Endothelial cell of umbilical vein (primary cell): ENCODE data around the gene ZBTB7C. TPM values are rescaled to one million over a fixed set of nuclear protein-coding genes. Genes with fewer than 3 reads are reported as not detected.

Experiments
- BruUV-seq: library from RNA; stranded (reverse); fragments of 400-500 nt; replicated peaks from 2 replicates; lab custom pipeline; 2021; lab: Mats Ljungman, UMichigan
- CTCF ChIA-PET: fragments of 300-600, 350-600 bp; sonication (Branson Sonifier 250); formaldehyde crosslinking; loops from one replicate; lab custom pipeline; 2021; ENCODE audit warnings: antibody characterized with exemption, inconsistent platforms; lab: Charles Lee
- POLR2A ChIA-PET: fragments of 300-600, 350-600 bp; sonication (Branson Sonifier 250); formaldehyde crosslinking; loops from one replicate; lab custom pipeline; 2021; ENCODE audit warnings: antibody characterized with exemption, inconsistent platforms; lab: Charles Lee
- DNase-seq: peaks from one replicate; pipeline ENCODE4 v3.0.0-alpha.2; 2011; ENCODE audit warnings: low read depth, low spot score
- FAIRE-seq: peaks from 2 replicates; lab custom pipeline; 2011; peaks lifted over from hg19 to GRCh38; lab: Jason Lieb, UNC
- H2AFZ ChIP-seq: 2 replicates; pipeline ENCODE4 v1.6.0; 2012; ENCODE audit warnings: low read depth, low read length, control low read depth, inconsistent platforms
- H3K27ac ChIP-seq: 2 replicates; pipeline ENCODE4 v1.5.1; 2011; ENCODE audit warnings: low read depth, mild to moderate bottlenecking, control low read depth, low read length, moderate library complexity; ENCODE audit not compliant: insufficient read depth
- H3K27me3 ChIP-seq, 2 experiments: 2 replicates each; pipeline versions ENCODE4 v1.6.0 to v1.6.1; 2011; ENCODE audit warnings: low read length in 2 of 2, mixed read lengths in 1 of 2; ENCODE audit not compliant: control insufficient read depth in 2 of 2, insufficient read depth in 2 of 2
- H3K36me3 ChIP-seq, 2 experiments: 2 replicates in 1 of 2; 3 replicates in 1 of 2; pipeline ENCODE4 v1.5.1; 2011; ENCODE audit warnings: low read length in 2 of 2, mild to moderate bottlenecking in 1 of 2, moderate library complexity in 1 of 2; ENCODE audit not compliant: control insufficient read depth in 2 of 2, insufficient read depth in 2 of 2; ENCODE audit errors: extremely low read depth in 1 of 2
- H3K4me1 ChIP-seq: 3 replicates; pipeline ENCODE4 v1.5.1; 2011; ENCODE audit warnings: mild to moderate bottlenecking, low read length; ENCODE audit not compliant: control insufficient read depth, insufficient read depth; ENCODE audit errors: extremely low read depth
- H3K4me2 ChIP-seq: 2 replicates; pipeline ENCODE4 v1.6.1; 2011; ENCODE audit warnings: low read length, control low read depth, mixed read lengths; ENCODE audit not compliant: insufficient read depth
- H3K4me3 ChIP-seq, 3 experiments: fragments of 200-600 bp in 1 of 3; sonication (generic), shearing (Covaris generic) in 1 of 3; replicated peaks in 1 of 3; 2 replicates each; pipeline ENCODE4 v1.5.1; 2011 to 2016; ENCODE audit warnings: control low read depth in 3 of 3, low read length in 3 of 3, mild to moderate bottlenecking in 2 of 3, inconsistent platforms in 1 of 3, low read depth in 1 of 3, moderate library complexity in 1 of 3; ENCODE audit not compliant: insufficient read depth in 1 of 3
- H3K79me2 ChIP-seq: 2 replicates; pipeline ENCODE4 v1.6.0; 2012; ENCODE audit warnings: low read length, inconsistent platforms; ENCODE audit not compliant: control insufficient read depth, insufficient read depth
- H3K9ac ChIP-seq: replicated peaks from 2 replicates; pipeline ENCODE3; 2011; ENCODE audit warnings: low read length, control low read depth; ENCODE audit not compliant: insufficient read depth; ENCODE audit errors: extremely low read depth
- H3K9me1 ChIP-seq: replicated peaks from 3 replicates; pipeline ENCODE4 v1.6.0; 2011; ENCODE audit warnings: mild to moderate bottlenecking, low read length; ENCODE audit not compliant: control insufficient read depth, insufficient read depth; ENCODE audit errors: extremely low read depth
- H3K9me3 ChIP-seq: replicated peaks from 2 replicates; pipeline ENCODE4 v1.5.1; 2012; ENCODE audit warnings: low read length, inconsistent platforms; ENCODE audit not compliant: control insufficient read depth, insufficient read depth
- H4K20me1 ChIP-seq: replicated peaks from 2 replicates; pipeline ENCODE3; 2011; ENCODE audit warnings: mild to moderate bottlenecking, low read length; ENCODE audit not compliant: control insufficient read depth, insufficient read depth; ENCODE audit errors: extremely low read depth
- EZH2 ChIP-seq: IDR thresholded peaks from 2 replicates; pipeline ENCODE4 v1.6.1; 2012; ENCODE audit warnings: borderline replicate concordance, low read depth, mild to moderate bottlenecking, moderate library complexity, low read length, inconsistent platforms; ENCODE audit not compliant: severe bottlenecking
- FOS ChIP-seq: IDR thresholded peaks from 2 replicates; pipeline ENCODE4 v1.6.1; 2011; ENCODE audit warnings: mild to moderate bottlenecking, low read length, moderate library complexity, borderline replicate concordance; ENCODE audit not compliant: insufficient read depth
- GATA2 ChIP-seq: IDR thresholded peaks from 2 replicates; pipeline ENCODE4 v1.7.0; 2011; ENCODE audit warnings: low read depth, mild to moderate bottlenecking, moderate library complexity, mixed read lengths, low read length; ENCODE audit not compliant: insufficient read length, insufficient read depth
- JUN ChIP-seq: IDR thresholded peaks from 2 replicates; pipeline ENCODE4 v1.6.1; 2011; ENCODE audit warnings: borderline replicate concordance, low read depth; ENCODE audit not compliant: insufficient read length, insufficient read depth
- MYC ChIP-seq: IDR thresholded peaks from one replicate; pipeline ENCODE4 v1.6.1; 2011; ENCODE audit warnings: mild to moderate bottlenecking, low read depth, low read length
- POLR2A ChIP-seq: IDR thresholded peaks from 2 replicates; pipeline ENCODE4 v1.6.1; 2012; ENCODE audit warnings: low read depth, mild to moderate bottlenecking, control low read depth, low read length
- POLR2AphosphoS5 ChIP-seq: IDR thresholded peaks from 2 replicates; pipeline ENCODE4 v1.6.1; 2012; ENCODE audit warnings: low read depth, mild to moderate bottlenecking, control low read depth, low read length, moderate library complexity; ENCODE audit not compliant: insufficient read depth
- dilution Hi-C: fragments of 300-500 bp; cut with MboI; formaldehyde crosslinking; loops from one replicate; pipeline ENCODE4 v1.15.0; 2019; ENCODE audit warnings: low sequenced_read_pairs; ENCODE audit not compliant: extremely low pct_ligation_motif_present
- intact Hi-C: fragments of 100-400 bp; cut with micrococcal nuclease; formaldehyde crosslinking; loops from one replicate; pipeline ENCODE4 v1.10.0; 2022
- polyA plus RNA-seq, 4 experiments: library from polyadenylated mRNA; depleted of rRNA in 3 of 4; stranded (reverse) in 3 of 4; unstranded in 1 of 4; fragments of >200 nt; gene quantifications; 2 replicates each; pipeline versions ENCODE4 v1.2.1 to v1.2.3, GENCODE V29; 2011 to 2012; ENCODE audit warnings: missing spikeins in 1 of 4
- total RNA-seq: library from RNA; stranded (reverse); gene quantifications from 2 replicates; pipeline ENCODE4 v1.2.3, GENCODE V29; 2021
- TF ChIP-seq, protein P1 (sequence below), 2 donors: IDR thresholded peaks; 1 replicate in 1 of 2; 2 replicates in 1 of 2; pipeline ENCODE4 v1.5.1; 2011; ENCODE audit warnings: low read length in 2 of 2, mild to moderate bottlenecking in 2 of 2, moderate library complexity in 2 of 2, control low read depth in 1 of 2, inconsistent platforms in 1 of 2, low read depth in 1 of 2; ENCODE audit not compliant: insufficient read depth in 1 of 2; ENCODE audit errors: extremely low read depth in 1 of 2
- TF ChIP-seq, protein P2 (sequence below): IDR thresholded peaks from 2 replicates; pipeline ENCODE4 v1.6.1; 2011; ENCODE audit not compliant: insufficient read depth, insufficient read length

ZBTB7C gene
- total and polyA plus RNA-seq, 2 donors (not counting 3 experiments of a cell fraction or from before 2014, with no cell fraction given) = not detected

DNA sequence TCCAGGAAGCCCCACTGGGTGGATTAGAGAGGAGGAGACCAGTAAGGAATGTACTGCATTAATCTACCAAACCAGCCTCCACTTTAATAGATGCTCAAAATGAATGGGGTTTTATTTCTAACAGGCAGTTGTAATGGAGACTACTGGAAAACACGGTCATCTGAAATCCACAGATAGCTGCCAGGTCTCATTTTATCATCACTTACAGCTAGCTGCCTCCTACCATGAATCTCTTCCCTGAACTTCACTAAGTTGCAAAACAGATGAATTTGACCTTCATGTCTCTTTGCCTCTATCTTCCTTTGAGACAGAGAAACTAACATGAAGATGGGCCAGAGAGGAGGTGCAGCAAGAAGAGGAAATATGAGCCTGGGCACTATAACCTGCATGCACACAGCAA lies 21.9 kb downstream of the ZBTB7C start:
- no peaks in the 10 kb centered on the region for H3K79me2 ChIP-seq
- no peak overlapping the region for H2AFZ ChIP-seq
- BruUV-seq = no TSS peak
- H3K4me1 ChIP-seq = no peaks in the 10 kb centered on the region
- no peaks in the 10 kb centered on the region for H3K9me3 ChIP-seq
- no peak overlapping the region for H3K4me3 ChIP-seq
- H3K36me3 ChIP-seq = no peaks in the 10 kb centered on the region
- H3K27me3 ChIP-seq = peaks cover 0 to 3% of the 10 kb centered on the region in 2 experiments
- FAIRE-seq (no peak), DNase-seq (no peak)
- CTCF ChIA-PET = no interaction called here
- no peaks in the 10 kb centered on the region for H3K9me1 ChIP-seq
- intact Hi-C loops = no loop called here
- no peak overlapping the region for H3K9ac ChIP-seq
- no peaks in the 10 kb centered on the region for H4K20me1 ChIP-seq
- POLR2A ChIA-PET = no interaction called here
- dilution Hi-C loops = no loop called here
- H3K27ac ChIP-seq = no peak overlapping the region
- H3K4me2 ChIP-seq = no peak overlapping the region
- TF ChIP-seq POLR2A (no peak), JUN (no peak), POLR2AphosphoS5 (no peak), EZH2 (no peak), GATA2 (no peak), FOS (no peak), MYC (no peak)
- TF ChIP-seq, protein P1, sequence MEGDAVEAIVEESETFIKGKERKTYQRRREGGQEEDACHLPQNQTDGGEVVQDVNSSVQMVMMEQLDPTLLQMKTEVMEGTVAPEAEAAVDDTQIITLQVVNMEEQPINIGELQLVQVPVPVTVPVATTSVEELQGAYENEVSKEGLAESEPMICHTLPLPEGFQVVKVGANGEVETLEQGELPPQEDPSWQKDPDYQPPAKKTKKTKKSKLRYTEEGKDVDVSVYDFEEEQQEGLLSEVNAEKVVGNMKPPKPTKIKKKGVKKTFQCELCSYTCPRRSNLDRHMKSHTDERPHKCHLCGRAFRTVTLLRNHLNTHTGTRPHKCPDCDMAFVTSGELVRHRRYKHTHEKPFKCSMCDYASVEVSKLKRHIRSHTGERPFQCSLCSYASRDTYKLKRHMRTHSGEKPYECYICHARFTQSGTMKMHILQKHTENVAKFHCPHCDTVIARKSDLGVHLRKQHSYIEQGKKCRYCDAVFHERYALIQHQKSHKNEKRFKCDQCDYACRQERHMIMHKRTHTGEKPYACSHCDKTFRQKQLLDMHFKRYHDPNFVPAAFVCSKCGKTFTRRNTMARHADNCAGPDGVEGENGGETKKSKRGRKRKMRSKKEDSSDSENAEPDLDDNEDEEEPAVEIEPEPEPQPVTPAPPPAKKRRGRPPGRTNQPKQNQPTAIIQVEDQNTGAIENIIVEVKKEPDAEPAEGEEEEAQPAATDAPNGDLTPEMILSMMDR (IDR thresholded peaks at IDR 0.05; ENCODE audit: extremely low read depth in 1 of 2, insufficient read depth in 1 of 2, low read depth in 1 of 2, low read length in 2 of 2) = no peak
- TF ChIP-seq, protein P2, sequence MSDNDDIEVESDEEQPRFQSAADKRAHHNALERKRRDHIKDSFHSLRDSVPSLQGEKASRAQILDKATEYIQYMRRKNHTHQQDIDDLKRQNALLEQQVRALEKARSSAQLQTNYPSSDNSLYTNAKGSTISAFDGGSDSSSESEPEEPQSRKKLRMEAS = no peak
